CD14-positive monocyte (primary cell): ENCODE results near the gene ARL15. TPM values are rescaled to one million over a fixed set of nuclear protein-coding genes. Genes with fewer than 3 reads are reported as not detected.

ENCODE experiments used
- DNase-seq, 3 donors: peaks; one replicate each; pipeline ENCODE4 v3.0.0-alpha.2; 2011 to 2022
- H2AFZ ChIP-seq: 2 replicates; pipeline ENCODE4 v1.6.0; 2012; ENCODE audit warnings: mild to moderate bottlenecking, low read depth, low read length, inconsistent platforms; ENCODE audit not compliant: insufficient read depth, poor library complexity, severe bottlenecking
- H3K27ac ChIP-seq, 2 donors: 1 replicate in 1 of 2; 2 replicates in 1 of 2; pipeline ENCODE4 v1.5.1; 2012 to 2013; ENCODE audit warnings: low read length in 2 of 2, control low read depth in 1 of 2, inconsistent platforms in 1 of 2, low read depth in 1 of 2, mild to moderate bottlenecking in 1 of 2
- H3K27me3 ChIP-seq, 2 donors: one replicate each; pipeline versions ENCODE4 v1.6.0 to v1.6.1; 2011 to 2013; ENCODE audit warnings: low read length in 2 of 2; ENCODE audit not compliant: control insufficient read depth in 2 of 2, insufficient read depth in 2 of 2
- H3K36me3 ChIP-seq, 2 donors: replicated peaks in 1 of 2; 1 replicate in 1 of 2; 2 replicates in 1 of 2; pipeline versions ENCODE4 v1.5.1 to v1.6.1; 2012 to 2013; ENCODE audit warnings: low read length in 2 of 2, control low read depth in 1 of 2, inconsistent platforms in 1 of 2, mild to moderate bottlenecking in 1 of 2; ENCODE audit not compliant: insufficient read depth in 2 of 2, control insufficient read depth in 1 of 2
- H3K4me1 ChIP-seq, 2 donors: 1 replicate in 1 of 2; 2 replicates in 1 of 2; pipeline versions ENCODE4 v1.5.1 to v1.6.1; 2012 to 2013; ENCODE audit warnings: low read length in 2 of 2, control low read depth in 1 of 2, inconsistent platforms in 1 of 2, mild to moderate bottlenecking in 1 of 2, moderate library complexity in 1 of 2; ENCODE audit not compliant: insufficient read depth in 2 of 2, control insufficient read depth in 1 of 2
- H3K4me2 ChIP-seq: replicated peaks from 2 replicates; pipeline ENCODE3; 2012; ENCODE audit warnings: low read length, moderate library complexity, mild to moderate bottlenecking; ENCODE audit not compliant: poor library complexity, severe bottlenecking; ENCODE audit errors: extremely low read depth
- H3K4me3 ChIP-seq, 3 experiments: fragments of 200-600 bp in 1 of 3; sonication (generic) in 1 of 3; replicated peaks in 1 of 3; 1 replicate in 2 of 3; 2 replicates in 1 of 3; pipeline ENCODE4 v1.5.1; 2011 to 2013; ENCODE audit warnings: low read length in 3 of 3, mild to moderate bottlenecking in 3 of 3, control low read depth in 2 of 3, low read depth in 2 of 3, inconsistent platforms in 1 of 3, moderate library complexity in 1 of 3
- H3K79me2 ChIP-seq: 2 replicates; pipeline ENCODE4 v1.6.0; 2012; ENCODE audit warnings: mild to moderate bottlenecking, control low read depth, inconsistent platforms, low read length, moderate library complexity; ENCODE audit not compliant: insufficient read depth
- H3K9ac ChIP-seq: 2 replicates; pipeline ENCODE4 v1.6.0; 2017; ENCODE audit warnings: low read length, mild to moderate bottlenecking; ENCODE audit not compliant: insufficient read depth, poor library complexity, severe bottlenecking
- H3K9me3 ChIP-seq, 2 donors: replicated peaks in 1 of 2; 1 replicate in 1 of 2; 2 replicates in 1 of 2; pipeline versions ENCODE4 v1.5.1 to v1.6.1; 2012 to 2013; ENCODE audit warnings: low read length in 2 of 2, control low read depth in 1 of 2; ENCODE audit not compliant: control insufficient read depth in 1 of 2, insufficient read depth in 1 of 2
- H4K20me1 ChIP-seq: 2 replicates; pipeline ENCODE4 v1.6.0; 2012; ENCODE audit warnings: mild to moderate bottlenecking, low read length, control low read depth, moderate library complexity; ENCODE audit not compliant: insufficient read depth
- H3K27ac Mint-ChIP-seq, 7 donors: one replicate each; pipeline ENCODE4 v1.8.0; 2020; ENCODE audit warnings: mild to moderate bottlenecking in 7 of 7, mixed read lengths in 7 of 7, moderate library complexity in 6 of 7, inconsistent platforms in 2 of 7
- H3K27me3 Mint-ChIP-seq, 3 donors: one replicate each; pipeline ENCODE4 v1.8.0; 2021 to 2022; ENCODE audit warnings: low read depth in 3 of 3, mild to moderate bottlenecking in 3 of 3, mixed read lengths in 3 of 3, moderate library complexity in 3 of 3, inconsistent platforms in 1 of 3
- H3K36me3 Mint-ChIP-seq, 2 donors: one replicate each; pipeline ENCODE4 v1.8.0; 2020; ENCODE audit warnings: mixed read lengths in 2 of 2, inconsistent platforms in 1 of 2, mild to moderate bottlenecking in 1 of 2
- H3K4me1 Mint-ChIP-seq: one replicate; pipeline ENCODE4 v1.8.0; 2020; ENCODE audit warnings: mild to moderate bottlenecking, mixed read lengths
- H3K4me3 Mint-ChIP-seq, 2 donors: one replicate each; pipeline ENCODE4 v1.8.0; 2020; ENCODE audit warnings: mild to moderate bottlenecking in 2 of 2, mixed read lengths in 2 of 2, moderate library complexity in 1 of 2
- H3K9me3 Mint-ChIP-seq, 7 donors: one replicate each; pipeline ENCODE4 v1.8.0; 2020 to 2022; ENCODE audit warnings: mixed read lengths in 7 of 7, mild to moderate bottlenecking in 6 of 7, moderate library complexity in 6 of 7, inconsistent platforms in 2 of 7
- CTCF ChIP-seq: fragments of 200-600 bp; IDR thresholded peaks from one replicate; pipeline ENCODE4 v1.8.0; 2022; ENCODE audit warnings: antibody characterized with exemption, mild to moderate bottlenecking
- WGBS: methylation state at CpG from one replicate; pipeline ENCODE4 v1.1.5; 2013; ENCODE audit warnings: missing lambda C conversion rate; ENCODE audit not compliant: insufficient coverage; 5-methylcytosine and 5-hydroxymethylcytosine counted together
- intact Hi-C, 2 donors: fragments of 100-400 bp; cut with micrococcal nuclease; formaldehyde crosslinking; loops; one replicate each; pipeline versions ENCODE4 v1.15.0 to v1.15.1; 2023
- polyA plus RNA-seq, 3 donors: library from polyadenylated mRNA; depleted of rRNA in 1 of 3; unstranded in 2 of 3; stranded (reverse) in 1 of 3; fragments of 300-500 nt in 2 of 3; fragments of >200 nt in 1 of 3; fragmentation: Illumina TruSeq in 2 of 3; gene quantifications; 1 replicate in 2 of 3; 2 replicates in 1 of 3; pipeline ENCODE4 v1.2.3, GENCODE V29; 2012 to 2021

Gene ARL15
- polyA plus RNA-seq, 3 donors, result 10.5 to 27.6 (median 18.0) TPM

- Histone ChIP-seq H3K79me2 (peaks cover 16% of the 10 kb centered on the region), H3K4me2 (no peak overlapping the region), H3K27ac (no peak overlapping the region), H3K4me1 (no peaks in the 10 kb centered on the region), H3K36me3 (no peaks in the 10 kb centered on the region), H3K9ac (no peak overlapping the region), H2AFZ (no peak overlapping the region), H4K20me1 (peaks cover 63% of the 10 kb centered on the region), H3K9me3 (no peaks in the 10 kb centered on the region), H3K4me3 (no peak overlapping the region), H3K27me3 (no peaks in the 10 kb centered on the region)
- no peak overlapping the region for H3K4me3 Mint-ChIP-seq
- H3K27me3 Mint-ChIP-seq, result no peaks in the 10 kb centered on the region
- no CpG with 5 or more reads among the region's 2 CpGs for WGBS
- intact Hi-C loops, result no loop called here
- peaks cover 0 to 2% of the 10 kb centered on the region in 2 donors for H3K36me3 Mint-ChIP-seq
- H3K4me1 Mint-ChIP-seq, result peaks cover 10% of the 10 kb centered on the region
- no peak for DNase-seq
- no peak for TF ChIP-seq CTCF
- peak overlapping the region in 1 of 7 donors; percentile 50 for H3K27ac Mint-ChIP-seq
- peaks cover 0 to 4% (median 1%) of the 10 kb centered on the region in 7 donors for H3K9me3 Mint-ChIP-seq
Observed at GRCh38 chr5:54194318-54194717, 116.1 kb downstream of the ARL15 start.

GRCh38 chr5:54187694-54188093 lies 122.7 kb downstream of the ARL15 start:
- no peaks in the 10 kb centered on the region for H3K27me3 ChIP-seq
- peaks cover 0 to 2% of the 10 kb centered on the region in 2 donors for H3K36me3 Mint-ChIP-seq
- H3K36me3 ChIP-seq, result no peaks in the 10 kb centered on the region
- TF ChIP-seq CTCF, result no peak
- no peak overlapping the region for H3K4me3 Mint-ChIP-seq
- no peaks in the 10 kb centered on the region for H3K27me3 Mint-ChIP-seq
- no peaks in the 10 kb centered on the region for H3K9me3 ChIP-seq
- H3K4me3 ChIP-seq, result no peak overlapping the region
- no peak overlapping the region for H2AFZ ChIP-seq
- H4K20me1 ChIP-seq, result peaks cover 75% of the 10 kb centered on the region
- intact Hi-C loops, result no loop called here
- H3K4me2 ChIP-seq, result no peak overlapping the region
- no peak for DNase-seq
- peaks cover 5% of the 10 kb centered on the region for H3K4me1 Mint-ChIP-seq
- H3K4me1 ChIP-seq, result no peaks in the 10 kb centered on the region
- H3K79me2 ChIP-seq, result peaks cover 22% of the 10 kb centered on the region
- no peak overlapping the region for H3K9ac ChIP-seq
- no peak overlapping the region for H3K27ac ChIP-seq
- no peak overlapping the region for H3K27ac Mint-ChIP-seq
- H3K9me3 Mint-ChIP-seq, result no peaks in the 10 kb centered on the region
